KMS-11 (cell line): ENCODE measurements around the gene TMEM125.

Source experiments
- H2AFZ ChIP-seq: fragments of 200-600 bp; sonication (generic); 2 replicates; pipeline ENCODE4 v1.6.1; 2016; ENCODE audit warnings: antibody characterized with exemption, mixed run types, low read depth
- H3K27ac ChIP-seq: fragments of 200-600 bp; sonication (generic); 2 replicates; pipeline ENCODE4 v1.6.1; 2016; ENCODE audit warnings: mild to moderate bottlenecking, mixed run types
- H3K27me3 ChIP-seq: fragments of 200-600 bp; sonication (generic); 2 replicates; pipeline ENCODE4 v1.6.1; 2017; ENCODE audit warnings: mild to moderate bottlenecking, low read depth, mixed run types, moderate library complexity; ENCODE audit not compliant: insufficient read depth
- H3K36me3 ChIP-seq: fragments of 200-600 bp; sonication (generic); 2 replicates; pipeline ENCODE4 v1.6.1; 2017; ENCODE audit warnings: mild to moderate bottlenecking, mixed run types; ENCODE audit not compliant: insufficient read depth
- H3K4me1 ChIP-seq: fragments of 200-600 bp; sonication (generic); 2 replicates; pipeline ENCODE4 v1.6.1; 2016; ENCODE audit warnings: mild to moderate bottlenecking, low read depth, mixed run types; ENCODE audit not compliant: poor library complexity, severe bottlenecking
- H3K4me2 ChIP-seq: fragments of 200-600 bp; sonication (generic); 2 replicates; pipeline ENCODE4 v1.7.0; 2016; ENCODE audit warnings: mild to moderate bottlenecking, mixed run types
- H3K4me3 ChIP-seq: fragments of 200-600 bp; sonication (generic); IDR thresholded peaks from 2 replicates; pipeline ENCODE4 v1.6.1; 2017; ENCODE audit warnings: low read depth, low read length, mixed read lengths; ENCODE audit not compliant: insufficient read depth
- H3K79me2 ChIP-seq: fragments of 200-600 bp; sonication (generic); 2 replicates; pipeline ENCODE4 v1.6.1; 2016; ENCODE audit warnings: low read depth, mixed run types; ENCODE audit not compliant: insufficient read depth
- H3K9ac ChIP-seq: fragments of 200-600 bp; sonication (generic); 2 replicates; pipeline ENCODE4 v1.6.1; 2016; ENCODE audit warnings: mild to moderate bottlenecking, mixed run types
- H4K20me1 ChIP-seq: fragments of 200-600 bp; sonication (generic); 2 replicates; pipeline ENCODE4 v1.6.1; 2016; ENCODE audit warnings: mild to moderate bottlenecking, mixed run types; ENCODE audit not compliant: insufficient read depth
- CTCF ChIP-seq: fragments of 200-600 bp; sonication (generic); conservative IDR thresholded peaks from 2 replicates; pipeline ENCODE4 v1.6.1; 2017; ENCODE audit warnings: low read depth, mild to moderate bottlenecking, antibody characterized with exemption, low read length, moderate library complexity, mixed read lengths

Gene TMEM125

GRCh38 chr1:43315963-43316737 is 46.4 kb downstream of the TMEM125 start:
- Histone ChIP-seq H3K27me3 (no peaks in the 10 kb centered on the region), H3K79me2 (no peaks in the 10 kb centered on the region), H3K36me3 (no peaks in the 10 kb centered on the region), H4K20me1 (no peaks in the 10 kb centered on the region), H3K4me1 (no peaks in the 10 kb centered on the region), H3K9ac (no peak overlapping the region), H3K27ac (no peak overlapping the region), H3K4me3 (no peak overlapping the region), H2AFZ (no peak overlapping the region), H3K4me2 (no peak overlapping the region)
- no peak for TF ChIP-seq CTCF

GRCh38 chr1:43316738-43317520 is 47.1 kb downstream of the TMEM125 start:
- H3K4me2 ChIP-seq, result no peak overlapping the region
- H4K20me1 ChIP-seq, result no peaks in the 10 kb centered on the region
- no peak overlapping the region for H2AFZ ChIP-seq
- H3K79me2 ChIP-seq, result no peaks in the 10 kb centered on the region
- H3K36me3 ChIP-seq, result no peaks in the 10 kb centered on the region
- no peak for TF ChIP-seq CTCF
- H3K9ac ChIP-seq, result no peak overlapping the region
- no peak overlapping the region for H3K4me3 ChIP-seq
- no peak overlapping the region for H3K27ac ChIP-seq
- no peaks in the 10 kb centered on the region for H3K27me3 ChIP-seq
- no peaks in the 10 kb centered on the region for H3K4me1 ChIP-seq

GRCh38 chr1:43317817-43318471 is 48.2 kb downstream of the TMEM125 start:
- Histone ChIP-seq H3K27me3 (no peaks in the 10 kb centered on the region), H3K36me3 (no peaks in the 10 kb centered on the region), H3K4me2 (no peak overlapping the region), H3K4me1 (no peaks in the 10 kb centered on the region), H2AFZ (no peak overlapping the region), H4K20me1 (no peaks in the 10 kb centered on the region), H3K9ac (no peak overlapping the region), H3K4me3 (no peak overlapping the region), H3K27ac (no peak overlapping the region), H3K79me2 (no peaks in the 10 kb centered on the region)
- TF ChIP-seq CTCF, result no peak

GRCh38 chr1:43318831-43319230 is 49.0 kb downstream of the TMEM125 start:
- no peak for TF ChIP-seq CTCF
- Histone ChIP-seq H3K27ac (no peak overlapping the region), H3K4me1 (no peaks in the 10 kb centered on the region)

More at GRCh38 chr1:43318831-43319230, 49.0 kb downstream of the TMEM125 start:
- Histone ChIP-seq H3K9ac (no peak overlapping the region), H3K27me3 (no peaks in the 10 kb centered on the region), H3K36me3 (no peaks in the 10 kb centered on the region), H4K20me1 (no peaks in the 10 kb centered on the region), H3K4me2 (no peak overlapping the region), H2AFZ (no peak overlapping the region), H3K79me2 (no peaks in the 10 kb centered on the region), H3K4me3 (no peak overlapping the region)
